ENCODE results near the gene TESK2.
A peak's percentile ranks its signal among the peaks of the same experiment; 100 is the strongest.

The TESK2 gene

DNA sequence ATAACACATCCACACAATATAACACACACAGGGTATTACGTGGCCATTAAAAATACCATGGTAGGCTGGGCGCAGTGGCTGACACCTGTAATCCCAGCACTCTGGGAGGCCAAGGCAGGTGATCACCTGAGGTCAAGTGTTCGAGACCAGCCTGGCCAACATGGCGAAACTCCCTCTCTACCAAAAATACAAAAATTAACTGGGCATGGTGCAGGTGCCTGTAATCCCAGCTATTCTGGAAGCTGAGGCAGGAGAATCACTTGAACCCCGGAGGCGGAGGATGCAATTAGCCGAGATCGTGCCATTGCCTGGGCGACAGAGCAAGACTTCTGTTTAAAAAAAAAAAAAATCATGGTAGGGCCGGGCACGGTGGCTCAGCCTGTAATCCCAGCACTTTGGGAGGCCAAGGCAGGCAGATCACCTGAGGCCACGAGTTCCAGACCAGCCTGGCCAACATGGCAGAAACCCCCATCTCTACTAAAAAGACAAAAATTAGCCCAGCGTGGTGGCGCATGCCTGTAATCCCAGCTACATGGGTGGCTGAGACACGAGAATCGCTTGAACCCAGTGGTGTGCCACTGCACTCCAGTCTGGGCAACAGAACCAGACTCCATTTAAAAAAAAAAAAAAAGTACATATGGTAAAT, 188.3 kb downstream of the TESK2 start:
- DNase-seq, result no peak

DNA sequence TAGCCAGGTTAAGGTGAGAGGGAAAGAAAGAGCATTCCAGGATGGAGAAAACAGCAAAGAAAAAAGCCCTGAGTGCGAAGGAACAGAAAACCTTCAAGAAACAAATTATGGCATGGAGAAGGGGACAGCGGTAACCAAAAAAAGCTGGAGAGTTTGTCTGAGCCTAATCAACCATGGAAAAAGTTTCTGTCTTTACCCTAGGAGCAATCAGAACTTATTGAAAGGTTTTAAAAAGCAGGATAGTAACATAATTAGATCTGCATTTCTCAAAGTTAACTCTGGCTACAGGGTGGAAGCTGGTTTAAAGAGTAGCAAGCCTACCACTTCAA, 190.3 kb downstream of the TESK2 start:
- no peak for DNase-seq

DNA sequence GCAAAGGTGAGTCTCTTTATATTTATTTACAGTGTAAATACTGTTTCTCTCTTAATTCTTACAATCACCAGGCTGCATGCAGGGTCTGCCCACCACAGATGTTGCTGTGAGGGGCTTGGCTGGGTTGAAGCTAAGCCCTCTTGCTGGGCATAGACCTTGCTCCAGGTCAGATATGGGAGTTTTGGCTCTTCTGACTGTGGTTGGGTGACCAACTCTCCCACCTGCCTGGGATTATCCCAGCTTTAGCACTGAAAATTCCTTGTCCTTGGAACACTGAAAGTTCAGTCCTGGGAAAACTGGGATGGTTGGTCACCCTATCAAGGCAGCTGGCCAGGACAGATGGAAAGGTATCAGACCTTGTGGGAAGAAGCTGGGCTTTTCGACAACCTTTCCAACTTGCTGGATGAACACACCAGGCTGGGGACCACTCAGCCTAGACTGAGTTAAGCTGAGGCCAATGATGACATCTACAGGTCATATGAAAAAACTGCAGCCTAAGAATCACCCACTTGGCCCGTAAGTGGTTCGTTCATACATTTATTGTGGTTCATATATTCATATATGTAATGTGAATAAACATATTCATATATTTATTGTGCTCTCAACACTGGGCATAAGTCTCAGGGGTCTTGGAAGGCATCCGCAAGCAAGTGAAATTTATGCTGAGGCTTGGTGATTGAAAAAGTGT, 190.8 kb downstream of the TESK2 start:
- DNase-seq, result peak; percentile 33 to 40

DNA sequence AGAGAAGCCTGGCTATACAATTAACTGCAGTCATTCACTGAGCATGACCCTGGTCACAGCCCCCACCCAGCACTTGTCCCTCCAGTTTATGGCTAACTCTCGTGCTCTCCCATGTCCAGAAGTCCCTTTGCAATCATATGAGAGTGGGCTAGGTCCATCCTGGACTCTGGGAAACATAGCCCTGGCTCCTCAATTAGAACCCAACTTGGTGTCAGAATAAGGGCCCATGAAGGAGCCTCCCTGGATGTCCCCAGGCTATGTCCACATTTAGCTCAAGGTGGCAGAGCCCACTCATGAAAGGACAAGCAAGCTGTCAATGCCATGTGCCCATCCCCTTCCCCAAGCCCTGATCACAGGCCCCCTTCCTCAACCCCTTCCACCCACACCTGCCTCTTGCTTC, 191.7 kb downstream of the TESK2 start:
- no peak for DNase-seq

DNA sequence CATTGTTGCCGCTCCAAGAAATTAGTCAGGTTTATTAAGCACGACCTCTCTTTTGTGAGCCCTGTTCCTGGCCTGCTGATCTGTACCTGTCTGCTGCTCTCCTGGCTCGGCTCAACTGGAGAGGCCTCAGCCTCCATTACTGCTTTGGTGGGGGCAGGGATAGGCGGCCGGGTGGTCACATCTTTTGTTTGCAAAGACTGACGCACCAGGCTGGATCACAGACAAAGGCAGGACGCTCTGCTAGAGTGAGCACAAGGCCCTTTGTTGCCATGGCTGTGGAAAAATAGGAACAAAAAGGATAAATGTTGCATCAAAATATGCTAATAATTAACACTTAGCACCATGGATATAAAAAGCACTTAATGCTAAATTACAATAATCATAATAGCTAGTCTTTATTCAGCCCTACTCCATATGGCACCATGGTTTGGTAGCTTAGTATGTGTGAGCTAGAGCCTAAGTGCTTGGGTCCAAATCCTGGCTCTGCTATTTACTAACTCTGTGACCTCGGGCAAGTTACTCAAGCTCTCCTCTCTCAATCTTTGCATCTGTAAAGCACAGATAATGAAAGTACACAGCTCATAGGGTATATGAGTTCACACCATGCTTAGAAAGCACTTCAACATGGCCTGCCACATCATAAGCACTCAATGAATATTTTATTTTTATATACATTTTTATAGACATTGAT, 193.2 kb downstream of the TESK2 start:
- no peak for DNase-seq
